AG10803 (cell line): Measurements from ENCODE around the gene ABI3BP.

ENCODE experiments used
- DNase-seq: peaks from one replicate; pipeline ENCODE4 v3.0.0; 2010; ENCODE audit warnings: low read depth
- H3K4me3 ChIP-seq: 2 replicates; pipeline ENCODE4 v1.5.1; 2011; ENCODE audit warnings: mild to moderate bottlenecking, low read length, control low read depth
- CTCF ChIP-seq: conservative IDR thresholded peaks from 2 replicates; pipeline ENCODE4 v1.5.1; 2011; ENCODE audit warnings: mild to moderate bottlenecking, low read length, control low read depth, inconsistent platforms

Gene ABI3BP

GRCh38 chr3:100875239-100875638 is 118.0 kb downstream of the ABI3BP start:
- H3K4me3 ChIP-seq, result no peak overlapping the region
- peak; percentile 25 for DNase-seq
- TF ChIP-seq CTCF, result no peak

DNA sequence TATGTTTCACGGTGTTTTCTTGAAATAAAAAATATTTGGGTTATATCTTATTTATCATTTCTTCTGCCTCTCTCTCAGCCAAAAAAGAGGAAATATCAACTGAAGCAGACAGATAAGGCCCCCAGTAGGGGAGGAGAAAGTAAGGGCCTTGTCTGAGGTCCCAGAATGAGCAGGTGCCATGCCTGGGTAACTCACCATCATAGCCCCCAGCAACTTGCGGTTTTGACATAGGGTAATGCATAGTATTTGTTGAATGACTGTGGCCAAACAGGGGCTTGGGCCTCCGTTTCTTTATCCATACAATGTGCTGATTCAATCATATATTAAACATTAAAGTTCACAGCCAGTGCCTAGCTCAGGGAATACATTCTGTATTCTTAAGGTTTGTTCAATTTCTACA is 119.6 kb downstream of the ABI3BP start:
- no peak for TF ChIP-seq CTCF
- H3K4me3 ChIP-seq, result no peak overlapping the region
- no peak for DNase-seq

DNA sequence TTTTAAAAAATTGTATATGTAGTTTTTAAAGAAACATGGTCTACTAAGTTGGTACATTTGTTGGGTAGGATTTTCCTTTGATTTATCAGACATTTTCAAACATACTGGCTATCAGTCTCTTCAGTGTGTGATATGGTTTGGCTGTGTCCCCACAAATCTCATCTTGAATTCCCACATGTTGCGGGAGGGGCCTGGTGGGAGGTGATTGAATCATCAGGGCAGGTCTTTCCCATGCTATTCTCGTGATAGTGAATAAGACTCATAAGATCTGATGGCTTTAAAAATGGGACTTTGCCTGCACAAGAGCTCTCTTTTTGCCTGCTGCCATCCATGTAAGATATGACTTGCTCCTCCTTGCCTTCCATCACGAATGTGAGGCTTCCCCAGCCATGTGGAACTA is 121.9 kb downstream of the ABI3BP start:
- H3K4me3 ChIP-seq, result no peak overlapping the region
- DNase-seq, result no peak
- no peak for TF ChIP-seq CTCF

GRCh38 chr3:100869787-100870186 is 123.4 kb downstream of the ABI3BP start:
- TF ChIP-seq CTCF, result no peak
- DNase-seq, result peak; percentile 89
- no peak overlapping the region for H3K4me3 ChIP-seq

GRCh38 chr3:100868894-100869293 is 124.3 kb downstream of the ABI3BP start:
- H3K4me3 ChIP-seq, result no peak overlapping the region
- no peak for DNase-seq
- no peak for TF ChIP-seq CTCF

- DNase-seq, result peak; percentile 41
- no peak for TF ChIP-seq CTCF
- H3K4me3 ChIP-seq, result no peak overlapping the region
Measured at GRCh38 chr3:100868096-100868495, 125.1 kb downstream of the ABI3BP start.

GRCh38 chr3:100865442-100865841 is 127.8 kb downstream of the ABI3BP start:
- TF ChIP-seq CTCF, result no peak
- no peak overlapping the region for H3K4me3 ChIP-seq
- DNase-seq, result peak; percentile 27
